Mucosa of descending colon (tissue), 3 donors: ENCODE measurements around the gene NPAS3. TPM values are rescaled to one million over a fixed set of nuclear protein-coding genes. Genes with fewer than 3 reads are reported as not detected.

Experiments used
- ATAC-seq: fragments of 200-7000 bp; cut with Tn5 transposase; one replicate; pipeline ENCODE4 v1.9.1; 2020; ENCODE audit warnings: mild to moderate bottlenecking, moderate library complexity
- DNase-seq, 3 donors: peaks; one replicate each; pipeline ENCODE4 v3.0.0-alpha.2; 2020
- H3K36me3 ChIP-seq: fragments of 200-600 bp; one replicate; pipeline ENCODE4 v1.8.0; 2021; ENCODE audit warnings: low read depth, mild to moderate bottlenecking
- H3K4me1 ChIP-seq: fragments of 200-600 bp; one replicate; pipeline ENCODE4 v1.8.0; 2021; ENCODE audit warnings: low read depth, mild to moderate bottlenecking
- H3K4me3 ChIP-seq: fragments of 200-600 bp; one replicate; pipeline ENCODE4 v1.8.0; 2021; ENCODE audit warnings: mild to moderate bottlenecking
- H3K9me3 ChIP-seq: fragments of 200-600 bp; one replicate; pipeline ENCODE4 v1.8.0; 2021; ENCODE audit warnings: mild to moderate bottlenecking
- intact Hi-C, 2 donors: fragments of 100-400 bp; cut with DNase I in 1 of 2; cut with micrococcal nuclease in 1 of 2; formaldehyde crosslinking; loops; one replicate each; pipeline versions ENCODE4 v1.11.0 to v1.11.1; 2022; cut with DNase I, micrococcal nuclease
- total RNA-seq, 3 donors: library from RNA; stranded (reverse); fragmentation: NEBNext Ultra II Directional in 2 of 3; extraction: Animal tissue kit (Norgen Biotek cat#: 25700) in 2 of 3; gene quantifications; one replicate each; pipeline versions ENCODE4 v1.2.1 to v1.2.4, GENCODE V29; 2021 to 2023
- TF ChIP-seq, protein P1 (sequence below): fragments of 200-600 bp; IDR thresholded peaks from one replicate; pipeline ENCODE4 v1.8.0; 2022; ENCODE audit warnings: antibody characterized with exemption, mild to moderate bottlenecking
- donor health status: DM: no; HTN: no; CAD: no; lungs with moderate emphysema.
- donor health status: DM: no; HTN: no; CAD: no.
- donor health status: DM: no; HTN: yes; CAD: no.

Gene NPAS3
- total RNA-seq, 3 donors from 2014 or later = 0.65 to 9.7 (median 2.0) TPM

DNA sequence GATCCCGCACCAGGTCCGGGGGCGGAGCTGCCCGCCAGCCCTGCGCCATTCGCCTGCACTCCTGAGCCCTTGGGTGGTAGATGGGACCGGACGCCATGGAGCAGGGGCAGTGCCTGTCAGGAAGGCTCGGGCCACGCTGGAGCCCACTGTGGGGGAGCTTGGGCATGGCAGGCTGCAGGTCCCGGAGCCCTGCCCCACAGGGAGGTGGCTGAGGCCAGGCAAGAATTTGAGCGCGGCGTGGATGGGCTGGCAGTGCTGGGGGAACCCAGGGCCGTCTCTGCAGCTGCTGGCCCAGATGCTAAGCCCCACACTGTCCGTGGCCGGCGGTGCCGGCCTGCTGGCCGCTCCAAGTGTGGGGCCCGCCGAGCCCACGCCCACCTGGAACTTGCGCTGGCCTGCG lies 260.0 kb downstream of the NPAS3 start:
- no peaks in the 10 kb centered on the region for H3K36me3 ChIP-seq
- ATAC-seq (no peak), DNase-seq (no peak)
- TF ChIP-seq, protein P1, sequence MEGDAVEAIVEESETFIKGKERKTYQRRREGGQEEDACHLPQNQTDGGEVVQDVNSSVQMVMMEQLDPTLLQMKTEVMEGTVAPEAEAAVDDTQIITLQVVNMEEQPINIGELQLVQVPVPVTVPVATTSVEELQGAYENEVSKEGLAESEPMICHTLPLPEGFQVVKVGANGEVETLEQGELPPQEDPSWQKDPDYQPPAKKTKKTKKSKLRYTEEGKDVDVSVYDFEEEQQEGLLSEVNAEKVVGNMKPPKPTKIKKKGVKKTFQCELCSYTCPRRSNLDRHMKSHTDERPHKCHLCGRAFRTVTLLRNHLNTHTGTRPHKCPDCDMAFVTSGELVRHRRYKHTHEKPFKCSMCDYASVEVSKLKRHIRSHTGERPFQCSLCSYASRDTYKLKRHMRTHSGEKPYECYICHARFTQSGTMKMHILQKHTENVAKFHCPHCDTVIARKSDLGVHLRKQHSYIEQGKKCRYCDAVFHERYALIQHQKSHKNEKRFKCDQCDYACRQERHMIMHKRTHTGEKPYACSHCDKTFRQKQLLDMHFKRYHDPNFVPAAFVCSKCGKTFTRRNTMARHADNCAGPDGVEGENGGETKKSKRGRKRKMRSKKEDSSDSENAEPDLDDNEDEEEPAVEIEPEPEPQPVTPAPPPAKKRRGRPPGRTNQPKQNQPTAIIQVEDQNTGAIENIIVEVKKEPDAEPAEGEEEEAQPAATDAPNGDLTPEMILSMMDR = no peak
- no peaks in the 10 kb centered on the region for H3K4me1 ChIP-seq
- no peak overlapping the region for H3K4me3 ChIP-seq
- intact Hi-C loops = no loop called here
- H3K9me3 ChIP-seq = no peaks in the 10 kb centered on the region

DNA sequence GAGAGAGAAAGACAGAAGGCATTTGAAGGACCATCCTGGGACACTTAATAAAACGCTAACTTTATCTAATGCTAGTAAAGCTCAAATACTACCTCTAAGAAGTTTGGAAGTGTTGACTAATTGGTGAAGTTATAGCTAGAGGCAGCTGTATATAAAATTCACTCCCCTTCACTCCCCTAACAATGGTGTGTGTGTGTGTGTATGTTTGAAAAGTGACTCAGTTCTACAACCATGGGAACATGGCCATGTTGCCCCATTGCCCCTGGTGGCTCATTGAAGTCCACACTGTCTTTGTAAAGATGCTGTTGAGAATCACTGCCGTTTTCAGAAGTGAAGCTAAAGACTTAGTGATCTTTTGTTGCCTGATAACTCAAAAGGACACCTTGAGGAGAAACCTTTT lies 262.4 kb downstream of the NPAS3 start:
- DNase-seq (no peak), ATAC-seq (no peak)
- intact Hi-C loops = no loop called here
- Histone ChIP-seq H3K9me3 (no peaks in the 10 kb centered on the region), H3K4me1 (no peaks in the 10 kb centered on the region), H3K36me3 (no peaks in the 10 kb centered on the region), H3K4me3 (no peak overlapping the region)
- TF ChIP-seq, protein P1 = no peak

DNA sequence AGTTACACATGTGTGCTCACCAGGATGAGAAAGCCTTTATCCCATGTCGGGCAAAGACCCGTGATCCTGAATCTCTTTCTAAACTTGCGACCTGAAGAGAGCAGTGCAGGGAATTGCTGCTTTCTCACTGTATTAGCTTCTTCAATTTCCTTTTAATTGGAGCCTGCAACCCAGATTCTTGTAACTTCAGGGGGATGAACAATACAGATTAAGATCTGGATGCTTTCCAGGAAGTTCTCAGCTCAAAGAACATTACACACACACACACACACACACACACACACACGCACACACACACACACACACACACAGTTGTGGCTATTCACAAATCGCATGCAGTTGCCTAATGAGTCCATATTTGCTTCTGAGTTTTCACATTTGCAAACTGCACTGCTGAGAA lies 268.3 kb downstream of the NPAS3 start:
- H3K4me3 ChIP-seq = no peak overlapping the region
- TF ChIP-seq, protein P1 = no peak
- intact Hi-C loops = no loop called here
- no peaks in the 10 kb centered on the region for H3K9me3 ChIP-seq
- ATAC-seq (no peak), DNase-seq (no peak)
- no peaks in the 10 kb centered on the region for H3K4me1 ChIP-seq
- no peaks in the 10 kb centered on the region for H3K36me3 ChIP-seq

DNA sequence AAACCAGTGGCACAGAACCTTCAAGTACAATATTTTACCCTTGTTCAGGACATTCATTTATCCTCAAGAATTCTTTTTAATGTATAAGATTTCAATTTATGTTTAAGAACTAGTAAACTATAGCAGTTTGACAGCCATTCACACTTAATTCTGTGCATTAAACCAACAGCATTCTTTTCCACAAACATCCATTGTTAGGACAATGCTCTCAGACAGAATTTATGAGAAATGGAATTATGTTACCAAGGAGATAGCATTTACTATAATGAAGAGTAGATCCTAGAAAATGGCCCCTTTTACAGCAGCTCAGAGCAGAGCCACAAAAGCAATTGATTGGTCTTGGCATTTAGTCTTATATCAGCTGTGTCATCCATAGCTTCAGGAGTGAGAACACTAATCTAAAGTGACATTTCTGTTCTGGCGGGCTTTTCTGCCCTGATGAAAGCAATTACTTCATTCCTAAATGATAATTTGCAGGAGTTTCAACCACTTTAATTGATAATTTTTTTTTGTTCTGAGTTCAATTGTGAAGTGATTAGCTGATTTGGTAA lies 268.9 kb downstream of the NPAS3 start:
- no peak overlapping the region for H3K4me3 ChIP-seq
- no peaks in the 10 kb centered on the region for H3K36me3 ChIP-seq
- DNase-seq = no peak
- intact Hi-C loops = no loop called here
- TF ChIP-seq, protein P1 = no peak
- no peak for ATAC-seq
- H3K9me3 ChIP-seq = no peaks in the 10 kb centered on the region
- no peaks in the 10 kb centered on the region for H3K4me1 ChIP-seq

DNA sequence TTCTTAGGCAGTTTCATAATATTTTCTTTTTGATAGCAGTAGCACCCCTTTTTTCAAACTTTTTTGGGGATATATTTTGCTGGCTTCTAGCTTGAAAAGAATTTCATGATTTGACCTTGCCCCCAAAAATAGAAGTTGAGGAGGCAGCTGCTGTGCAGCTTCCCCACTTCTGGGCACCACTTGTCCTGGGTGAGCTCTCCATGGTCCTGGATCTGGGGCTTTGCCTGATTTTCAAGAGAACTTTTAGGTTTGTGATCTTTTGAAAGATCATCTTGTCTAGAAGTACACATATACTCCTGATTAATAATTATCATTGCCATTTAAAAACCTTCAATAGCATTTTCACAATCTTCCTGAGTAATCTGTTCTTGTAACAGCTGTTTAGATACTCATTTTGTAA lies 271.6 kb downstream of the NPAS3 start:
- intact Hi-C loops = no loop called here
- no peak for ATAC-seq
- DNase-seq = peak in 1 of 3 donors; percentile 18
- Histone ChIP-seq H3K4me3 (no peak overlapping the region), H3K9me3 (no peaks in the 10 kb centered on the region), H3K36me3 (no peaks in the 10 kb centered on the region), H3K4me1 (no peaks in the 10 kb centered on the region)
- TF ChIP-seq, protein P1 = no peak

DNA sequence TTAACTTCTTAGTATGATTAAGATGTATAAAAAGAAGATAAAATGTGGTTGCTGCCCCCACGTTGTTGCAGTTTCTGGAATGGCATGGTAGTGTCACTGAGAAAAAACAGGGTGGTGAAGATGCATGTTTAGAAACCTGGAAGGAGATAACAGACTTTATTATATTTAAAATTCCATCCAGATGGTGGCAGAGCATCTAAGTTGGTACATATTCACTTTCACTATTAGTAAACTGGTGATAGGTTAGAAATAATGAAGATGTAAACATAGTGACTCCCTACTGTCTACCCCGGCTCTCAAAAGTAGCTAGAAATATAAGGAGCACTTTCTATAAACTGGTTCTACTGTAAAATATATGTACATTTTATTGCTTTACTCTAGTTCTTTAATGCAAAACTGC lies 279.3 kb downstream of the NPAS3 start:
- TF ChIP-seq, protein P1 = no peak
- Histone ChIP-seq H3K36me3 (no peaks in the 10 kb centered on the region), H3K4me3 (no peak overlapping the region), H3K9me3 (no peaks in the 10 kb centered on the region), H3K4me1 (no peaks in the 10 kb centered on the region)
- no peak for DNase-seq
- intact Hi-C loops = no loop called here
- ATAC-seq = no peak
